Psoas muscle (tissue), 8 donors: Measurements from ENCODE around the gene PSMB5. TPM values are rescaled to one million over a fixed set of nuclear protein-coding genes. Genes with fewer than 3 reads are reported as not detected.
A peak's percentile ranks its signal among the peaks of the same experiment; 100 is the strongest.

Source experiments
- ATAC-seq, 4 donors: fragments of 200-7000 bp; cut with Tn5 transposase; one replicate each; pipeline ENCODE4 v1.9.1; 2020; ENCODE audit warnings: moderate library complexity in 3 of 4, mild to moderate bottlenecking in 2 of 4
- DNase-seq, 2 donors: peaks; one replicate each; pipeline ENCODE4 v3.0.0-alpha.2; 2020
- H3K27ac ChIP-seq: fragments of 200-600 bp; one replicate; pipeline ENCODE4 v1.8.0; 2022
- H3K27me3 ChIP-seq, 3 donors: fragments of 200-600 bp in 1 of 3; one replicate each; pipeline versions ENCODE4 v1.6.1 to v1.8.0; 2013 to 2022; ENCODE audit warnings: low read length in 2 of 3, mild to moderate bottlenecking in 2 of 3, moderate library complexity in 1 of 3; ENCODE audit not compliant: insufficient read depth in 3 of 3
- H3K36me3 ChIP-seq, 2 donors: fragments of 200-600 bp in 1 of 2; one replicate each; pipeline versions ENCODE4 v1.6.1 to v1.8.0; 2013 to 2022; ENCODE audit warnings: low read depth in 1 of 2, mild to moderate bottlenecking in 1 of 2, moderate library complexity in 1 of 2; ENCODE audit not compliant: insufficient read depth in 1 of 2
- H3K4me1 ChIP-seq: fragments of 200-600 bp; one replicate; pipeline ENCODE4 v1.8.0; 2022
- H3K4me3 ChIP-seq: fragments of 200-600 bp; one replicate; pipeline ENCODE4 v1.8.0; 2022; ENCODE audit warnings: mild to moderate bottlenecking
- H3K9me3 ChIP-seq: fragments of 200-600 bp; one replicate; pipeline ENCODE4 v1.8.0; 2022
- WGBS, 3 donors: extraction: QIAGEN DNeasy Blood & Tissue Kit; methylation state at CpG; one replicate each; pipeline versions ENCODE4 v1.1.6 to v1.1.7; 2013; 5-methylcytosine and 5-hydroxymethylcytosine counted together
- intact Hi-C, 2 donors: fragments of 100-400 bp; cut with DNase I; formaldehyde crosslinking; loops; one replicate each; pipeline versions ENCODE4 v1.11.0 to v1.14.2; 2022
- polyA plus RNA-seq, 3 donors: library from polyadenylated mRNA; stranded (reverse); fragments of 200-250 nt; gene quantifications; one replicate each; pipeline ENCODE4 v1.2.3, GENCODE V29; 2013
- total RNA-seq, 4 donors: library from RNA; stranded (reverse); fragmentation: NEBNext Ultra II Directional in 2 of 4; extraction: Animal tissue kit (Norgen Biotek cat#: 25700) in 2 of 4; gene quantifications; one replicate each; pipeline versions ENCODE4 v1.2.1 to v1.2.4, GENCODE V29; 2021 to 2023
- TF ChIP-seq, protein P1 (sequence below): fragments of 200-600 bp; IDR thresholded peaks from one replicate; pipeline ENCODE4 v1.8.0; 2022; ENCODE audit warnings: antibody characterized with exemption
- donor health status: healthy with polysubstance abuse.
- donor health status: DM: no; HTN: no; CAD: no; lungs with moderate emphysema.
- donor health status: Bipolar disorder and iron deficiency.
- donor health status: healthy.
- donor health status: DM: yes; HTN: yes; CAD: no.
- donor health status: DM: no; HTN: no; CAD: no.
- donor health status: DM: no; HTN: no; CAD: no.
- donor health status: DM: yes; HTN: yes; CAD: no.

Gene PSMB5
- total and polyA plus RNA-seq, 7 donors, result 156 to 619 (median 304) TPM

DNA sequence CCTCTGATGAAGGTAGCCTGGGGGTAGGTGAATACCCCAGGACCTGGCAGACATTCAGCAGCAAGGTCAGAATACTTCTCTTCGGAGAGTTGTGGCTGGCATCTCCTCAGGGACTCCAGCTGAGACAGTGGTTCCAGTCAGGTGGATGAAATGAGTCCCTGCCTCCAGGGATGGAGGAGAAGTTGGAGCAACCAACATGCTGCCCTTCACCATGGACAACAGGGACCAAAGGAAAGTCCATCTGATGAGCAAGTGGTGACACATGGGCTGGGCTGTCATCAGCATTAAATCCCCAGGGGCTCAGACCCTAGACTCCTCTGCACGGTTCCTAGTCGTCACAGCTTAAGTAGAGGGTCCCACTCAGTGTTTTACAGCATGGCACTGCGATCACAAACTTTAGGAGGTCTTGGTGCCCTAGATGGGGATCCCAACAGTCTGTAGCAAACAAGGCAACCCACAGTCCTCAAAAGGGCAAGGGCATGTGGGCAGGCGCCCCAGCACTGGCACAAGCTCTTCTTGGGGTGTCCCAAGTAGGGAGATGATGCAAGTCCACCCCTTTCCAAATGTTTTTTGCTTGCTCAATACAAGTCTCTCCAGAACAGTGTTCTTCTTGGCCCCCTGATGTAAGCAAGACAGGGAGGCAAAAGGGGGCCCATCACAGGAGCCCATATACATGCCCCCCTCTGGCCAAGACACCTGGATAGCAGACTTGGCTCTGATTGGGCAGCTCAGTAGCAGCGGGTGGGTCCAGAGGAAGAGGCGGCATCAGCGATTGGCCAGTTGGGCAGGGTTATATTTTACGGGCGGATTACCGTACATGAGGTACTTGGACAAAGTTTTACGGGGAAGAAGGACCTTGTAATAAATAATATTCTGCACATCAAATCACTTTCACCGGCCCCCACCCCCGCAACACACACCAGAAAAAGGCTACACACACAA is 33.4 kb upstream of the PSMB5 start:
- Histone ChIP-seq H3K27ac (no peak overlapping the region), H3K36me3 (peaks cover 28 to 77% of the 10 kb centered on the region in 2 donors), H3K4me3 (peak overlapping the region; percentile 10), H3K9me3 (no peaks in the 10 kb centered on the region), H3K4me1 (peaks cover 39% of the 10 kb centered on the region), H3K27me3 (no peaks in the 10 kb centered on the region)
- WGBS, 3 donors, result 69 to 80% (median 73%) methylated on average over 14 of the region's 14 CpGs
- intact Hi-C loops, result no loop called here
- TF ChIP-seq, protein P1, sequence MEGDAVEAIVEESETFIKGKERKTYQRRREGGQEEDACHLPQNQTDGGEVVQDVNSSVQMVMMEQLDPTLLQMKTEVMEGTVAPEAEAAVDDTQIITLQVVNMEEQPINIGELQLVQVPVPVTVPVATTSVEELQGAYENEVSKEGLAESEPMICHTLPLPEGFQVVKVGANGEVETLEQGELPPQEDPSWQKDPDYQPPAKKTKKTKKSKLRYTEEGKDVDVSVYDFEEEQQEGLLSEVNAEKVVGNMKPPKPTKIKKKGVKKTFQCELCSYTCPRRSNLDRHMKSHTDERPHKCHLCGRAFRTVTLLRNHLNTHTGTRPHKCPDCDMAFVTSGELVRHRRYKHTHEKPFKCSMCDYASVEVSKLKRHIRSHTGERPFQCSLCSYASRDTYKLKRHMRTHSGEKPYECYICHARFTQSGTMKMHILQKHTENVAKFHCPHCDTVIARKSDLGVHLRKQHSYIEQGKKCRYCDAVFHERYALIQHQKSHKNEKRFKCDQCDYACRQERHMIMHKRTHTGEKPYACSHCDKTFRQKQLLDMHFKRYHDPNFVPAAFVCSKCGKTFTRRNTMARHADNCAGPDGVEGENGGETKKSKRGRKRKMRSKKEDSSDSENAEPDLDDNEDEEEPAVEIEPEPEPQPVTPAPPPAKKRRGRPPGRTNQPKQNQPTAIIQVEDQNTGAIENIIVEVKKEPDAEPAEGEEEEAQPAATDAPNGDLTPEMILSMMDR, result no peak
- DNase-seq (no peak), ATAC-seq (peak in 3 of 4 donors; percentile 11 to 28 (median 16))

- Histone ChIP-seq H3K27ac (no peak overlapping the region), H3K36me3 (peaks cover 34 to 77% of the 10 kb centered on the region in 2 donors), H3K4me3 (no peak overlapping the region), H3K4me1 (peaks cover 37% of the 10 kb centered on the region), H3K9me3 (no peaks in the 10 kb centered on the region), H3K27me3 (no peaks in the 10 kb centered on the region)
- intact Hi-C loops, result no loop called here
- ATAC-seq (no peak), DNase-seq (no peak)
- TF ChIP-seq, protein P1, result no peak
- WGBS, 3 donors, result 81 to 85% (median 82%) methylated on average over 23 of the region's 23 CpGs
These were observed 32.4 kb upstream of the PSMB5 start for GRCh38 chr14:23066855-23067744.

DNA sequence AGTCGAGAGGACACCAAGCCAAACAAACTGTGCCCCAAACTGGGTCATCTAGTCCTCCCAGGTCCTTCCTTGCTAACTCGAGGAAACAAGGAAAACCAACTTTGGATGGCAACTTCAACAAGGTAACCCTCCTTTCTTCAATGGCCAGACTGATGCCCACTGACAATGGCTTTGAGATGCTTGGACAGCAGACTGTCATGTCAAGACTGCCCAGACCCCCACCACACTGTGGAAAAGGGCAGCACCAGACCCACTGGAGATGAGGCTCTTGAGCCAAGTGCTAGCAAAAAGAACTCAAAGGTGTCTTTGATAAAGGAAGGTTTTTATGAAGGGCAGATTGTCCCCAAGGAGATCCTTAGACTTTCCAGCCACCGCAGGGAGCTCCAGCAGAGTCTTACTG is 31.7 kb upstream of the PSMB5 start:
- TF ChIP-seq, protein P1, result no peak
- no peak overlapping the region for H3K4me3 ChIP-seq
- 83 to 91% (median 85%) methylated on average over 3 of the region's 3 CpGs for WGBS, 3 donors

GRCh38 chr14:23063601-23064000 is 28.9 kb upstream of the PSMB5 start:
- H3K36me3 ChIP-seq, result peaks cover 33 to 100% of the 10 kb centered on the region in 2 donors
- H3K4me3 ChIP-seq, result no peak overlapping the region
- ATAC-seq (no peak), DNase-seq (no peak)
- H3K27me3 ChIP-seq, result no peaks in the 10 kb centered on the region
- H3K27ac ChIP-seq, result no peak overlapping the region
- TF ChIP-seq, protein P1, result no peak
- peaks cover 16% of the 10 kb centered on the region for H3K4me1 ChIP-seq
- intact Hi-C loops, result no loop called here
- 86 to 90% (median 86%) methylated on average over 5 of the region's 5 CpGs for WGBS, 3 donors
- no peaks in the 10 kb centered on the region for H3K9me3 ChIP-seq

More for the DNA sequence above, 31.7 kb upstream of the PSMB5 start:
- peaks cover 34% of the 10 kb centered on the region for H3K4me1 ChIP-seq
- H3K36me3 ChIP-seq, result peaks cover 31 to 83% of the 10 kb centered on the region in 2 donors
- ATAC-seq (no peak), DNase-seq (no peak)
- intact Hi-C loops, result no loop called here
- H3K27ac ChIP-seq, result no peak overlapping the region
- no peaks in the 10 kb centered on the region for H3K9me3 ChIP-seq
- no peaks in the 10 kb centered on the region for H3K27me3 ChIP-seq
